Measurements from ENCODE around the gene AGPS. TPM values are rescaled to one million over a fixed set of nuclear protein-coding genes. Genes with fewer than 3 reads are reported as not detected.

AGPS gene
- total RNA-seq, 1 donor from 2014 or later: 44.8 TPM

GRCh38 chr2:177584030-177584692 is 191.6 kb downstream of the AGPS start:
- H3K27me3 ChIP-seq: no peaks in the 10 kb centered on the region
- H3K4me1 ChIP-seq: no peaks in the 10 kb centered on the region
- H3K27ac ChIP-seq: no peak overlapping the region
- intact Hi-C loops (cut with DNase I): no loop called here
- H3K4me3 ChIP-seq: no peak overlapping the region
- no peaks in the 10 kb centered on the region for H3K36me3 ChIP-seq
- no peak for TF ChIP-seq CTCF (IDR thresholded peaks at IDR 0.05)
- ATAC-seq: no peak
- no peaks in the 10 kb centered on the region for H3K9me3 ChIP-seq
- no peak for DNase-seq

- DNase-seq: no peak
- intact Hi-C loops (cut with DNase I): no loop called here
- Histone ChIP-seq H3K27me3 (no peaks in the 10 kb centered on the region), H3K36me3 (no peaks in the 10 kb centered on the region), H3K4me3 (no peak overlapping the region), H3K9me3 (no peaks in the 10 kb centered on the region), H3K27ac (no peak overlapping the region), H3K4me1 (no peaks in the 10 kb centered on the region)
- ATAC-seq: peak; percentile 39
- TF ChIP-seq CTCF (IDR thresholded peaks at IDR 0.05): no peak
These were observed 192.8 kb downstream of the AGPS start for GRCh38 chr2:177585234-177585863.

- ATAC-seq (no peak), DNase-seq (no peak)
- Histone ChIP-seq H3K4me3 (no peak overlapping the region), H3K4me1 (no peaks in the 10 kb centered on the region), H3K27ac (no peak overlapping the region), H3K27me3 (no peaks in the 10 kb centered on the region), H3K36me3 (no peaks in the 10 kb centered on the region), H3K9me3 (no peaks in the 10 kb centered on the region)
- intact Hi-C loops (cut with DNase I): no loop called here
- TF ChIP-seq CTCF (IDR thresholded peaks at IDR 0.05): no peak
These were observed 193.6 kb downstream of the AGPS start for GRCh38 chr2:177586154-177586553.

GRCh38 chr2:177587371-177587770 is 194.8 kb downstream of the AGPS start:
- intact Hi-C loops (cut with DNase I): no loop called here
- Histone ChIP-seq H3K9me3 (no peaks in the 10 kb centered on the region), H3K27me3 (no peaks in the 10 kb centered on the region), H3K4me1 (no peaks in the 10 kb centered on the region), H3K27ac (no peak overlapping the region), H3K4me3 (no peak overlapping the region), H3K36me3 (no peaks in the 10 kb centered on the region)
- no peak for ATAC-seq
- DNase-seq: no peak
- no peak for TF ChIP-seq CTCF (IDR thresholded peaks at IDR 0.05)

- TF ChIP-seq CTCF (IDR thresholded peaks at IDR 0.05): no peak
- ATAC-seq (no peak), DNase-seq (no peak)
- Histone ChIP-seq H3K27ac (no peak overlapping the region), H3K36me3 (no peaks in the 10 kb centered on the region), H3K9me3 (no peaks in the 10 kb centered on the region), H3K4me3 (no peak overlapping the region), H3K27me3 (no peaks in the 10 kb centered on the region), H3K4me1 (no peaks in the 10 kb centered on the region)
- intact Hi-C loops (cut with DNase I): no loop called here
These were observed 196.1 kb downstream of the AGPS start for GRCh38 chr2:177588671-177589070.

Measured in upper lobe of right lung (tissue), 1 donor.